GM10266 (cell line): Measurements from ENCODE around the gene ZC3H18.

Experiments used
- DNase-seq: peaks from one replicate; pipeline ENCODE4 v3.0.0; 2012; ENCODE audit errors: extremely low spot score
- TF ChIP-seq, protein P1 (sequence below): IDR thresholded peaks from 2 replicates; pipeline ENCODE4 v1.5.1; 2012; ENCODE audit warnings: mild to moderate bottlenecking, low read depth; ENCODE audit not compliant: control insufficient read depth, insufficient read depth; ENCODE audit errors: missing control alignments

ZC3H18 gene

GRCh38 chr16:88569985-88570690 lies at the start of gene ZC3H18:
Gene ZC3H18, plus strand, starts transcription at chr16:88570403. Its CDS starts 6,721 bp downstream, at chr16:88577124.
- TF ChIP-seq, protein P1, sequence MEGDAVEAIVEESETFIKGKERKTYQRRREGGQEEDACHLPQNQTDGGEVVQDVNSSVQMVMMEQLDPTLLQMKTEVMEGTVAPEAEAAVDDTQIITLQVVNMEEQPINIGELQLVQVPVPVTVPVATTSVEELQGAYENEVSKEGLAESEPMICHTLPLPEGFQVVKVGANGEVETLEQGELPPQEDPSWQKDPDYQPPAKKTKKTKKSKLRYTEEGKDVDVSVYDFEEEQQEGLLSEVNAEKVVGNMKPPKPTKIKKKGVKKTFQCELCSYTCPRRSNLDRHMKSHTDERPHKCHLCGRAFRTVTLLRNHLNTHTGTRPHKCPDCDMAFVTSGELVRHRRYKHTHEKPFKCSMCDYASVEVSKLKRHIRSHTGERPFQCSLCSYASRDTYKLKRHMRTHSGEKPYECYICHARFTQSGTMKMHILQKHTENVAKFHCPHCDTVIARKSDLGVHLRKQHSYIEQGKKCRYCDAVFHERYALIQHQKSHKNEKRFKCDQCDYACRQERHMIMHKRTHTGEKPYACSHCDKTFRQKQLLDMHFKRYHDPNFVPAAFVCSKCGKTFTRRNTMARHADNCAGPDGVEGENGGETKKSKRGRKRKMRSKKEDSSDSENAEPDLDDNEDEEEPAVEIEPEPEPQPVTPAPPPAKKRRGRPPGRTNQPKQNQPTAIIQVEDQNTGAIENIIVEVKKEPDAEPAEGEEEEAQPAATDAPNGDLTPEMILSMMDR, result no peak
- DNase-seq, result peak; percentile 100

DNA sequence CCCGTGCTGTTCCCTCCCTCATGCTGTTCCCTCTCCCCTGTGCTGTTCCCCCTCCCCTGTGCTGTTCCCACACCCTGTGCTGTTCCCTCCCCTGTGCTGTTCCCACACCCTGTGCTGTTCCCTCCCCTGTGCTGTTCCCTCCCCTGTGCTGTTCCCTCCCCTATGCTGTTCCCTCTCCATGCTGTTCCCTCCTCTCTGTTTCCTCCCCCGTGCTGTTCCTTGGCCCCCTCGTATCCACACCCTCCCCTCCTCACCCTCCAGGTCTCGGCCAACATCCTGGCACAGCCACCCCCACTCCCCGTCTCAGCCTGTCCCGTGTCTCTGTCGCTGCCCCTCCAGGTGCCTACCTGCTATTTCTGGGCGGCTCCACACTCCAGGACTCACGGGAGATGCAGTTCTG lies 48.5 kb upstream of the ZC3H18 start:
- TF ChIP-seq, protein P1, result no peak
- DNase-seq, result no peak

DNA sequence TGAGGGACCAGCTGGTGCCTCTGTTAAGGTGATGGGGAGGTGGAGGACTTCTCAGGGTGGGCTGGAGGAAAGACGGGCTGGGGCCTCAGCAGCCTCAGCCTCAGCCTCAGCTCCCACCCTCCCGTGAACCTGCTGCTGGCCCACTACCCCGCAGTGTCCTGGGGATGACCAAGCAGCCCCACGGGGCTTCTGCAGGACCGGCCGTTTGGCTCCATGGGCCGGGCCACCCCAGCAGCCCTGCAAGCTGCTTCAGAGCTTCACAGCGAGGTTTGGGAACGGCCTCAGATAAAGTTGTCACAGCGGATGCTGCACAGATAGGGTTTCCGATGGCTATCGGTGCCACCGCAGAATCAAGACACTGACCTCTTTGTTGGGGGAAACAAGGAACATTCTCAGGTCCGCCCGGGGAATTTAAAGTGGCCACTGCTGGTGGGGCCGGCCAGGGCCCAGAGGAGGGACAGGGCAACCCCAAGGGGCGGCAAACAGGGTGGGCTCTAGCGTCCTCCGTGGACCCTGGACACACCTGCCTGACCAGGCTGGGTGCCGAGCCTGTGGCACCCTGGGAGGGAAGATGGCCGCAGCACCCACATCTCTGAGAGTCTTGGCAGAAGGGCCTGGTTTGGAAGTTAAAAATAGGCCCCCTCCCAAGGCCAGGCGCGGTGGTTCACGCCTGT lies 47.8 kb upstream of the ZC3H18 start:
- TF ChIP-seq, protein P1, result no peak

DNA sequence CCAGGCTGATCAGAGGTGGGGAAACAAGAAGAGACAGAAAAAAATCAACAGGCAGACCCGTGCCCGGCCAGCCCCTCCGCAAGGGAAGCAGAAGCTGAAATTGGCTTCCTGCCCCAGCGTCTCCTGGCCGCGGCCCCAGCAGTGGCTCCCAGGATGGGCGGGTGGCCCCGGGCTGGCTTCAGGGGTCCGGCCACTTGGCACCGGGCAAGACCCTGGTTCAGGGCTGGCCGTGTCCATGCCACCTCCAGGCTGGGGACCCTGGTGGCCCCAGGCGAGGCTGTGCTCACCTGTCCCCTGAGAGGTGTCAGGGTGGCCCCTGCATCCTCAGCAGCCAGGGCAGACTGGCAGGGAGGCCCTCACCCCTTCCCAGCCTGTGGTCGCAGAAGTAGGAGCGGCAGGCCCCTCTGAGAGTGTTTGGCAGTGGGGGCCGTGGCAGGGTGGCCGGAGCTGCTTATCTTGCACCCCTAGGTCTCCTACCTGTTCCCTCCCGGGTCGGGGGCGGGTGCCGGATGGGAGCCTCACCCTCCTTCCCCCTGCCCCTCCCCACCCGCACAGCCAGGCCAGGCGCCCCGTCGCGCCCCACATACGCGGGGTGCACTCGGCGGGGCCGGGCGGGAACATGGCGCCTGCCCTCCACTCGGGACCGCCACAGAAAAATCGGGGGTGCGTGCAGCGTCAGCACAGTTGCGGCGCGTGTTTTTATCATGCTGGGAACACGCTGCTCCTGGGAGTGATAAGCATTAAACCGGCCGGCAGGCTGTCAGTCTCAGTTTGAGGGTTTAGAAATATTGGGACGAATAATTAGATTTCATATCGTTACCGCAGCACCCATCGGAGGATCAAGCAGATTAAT lies 46.7 kb upstream of the ZC3H18 start:
- TF ChIP-seq, protein P1, result no peak
- DNase-seq, result no peak

More for the DNA sequence above, 47.8 kb upstream of the ZC3H18 start:
- DNase-seq, result no peak

DNA sequence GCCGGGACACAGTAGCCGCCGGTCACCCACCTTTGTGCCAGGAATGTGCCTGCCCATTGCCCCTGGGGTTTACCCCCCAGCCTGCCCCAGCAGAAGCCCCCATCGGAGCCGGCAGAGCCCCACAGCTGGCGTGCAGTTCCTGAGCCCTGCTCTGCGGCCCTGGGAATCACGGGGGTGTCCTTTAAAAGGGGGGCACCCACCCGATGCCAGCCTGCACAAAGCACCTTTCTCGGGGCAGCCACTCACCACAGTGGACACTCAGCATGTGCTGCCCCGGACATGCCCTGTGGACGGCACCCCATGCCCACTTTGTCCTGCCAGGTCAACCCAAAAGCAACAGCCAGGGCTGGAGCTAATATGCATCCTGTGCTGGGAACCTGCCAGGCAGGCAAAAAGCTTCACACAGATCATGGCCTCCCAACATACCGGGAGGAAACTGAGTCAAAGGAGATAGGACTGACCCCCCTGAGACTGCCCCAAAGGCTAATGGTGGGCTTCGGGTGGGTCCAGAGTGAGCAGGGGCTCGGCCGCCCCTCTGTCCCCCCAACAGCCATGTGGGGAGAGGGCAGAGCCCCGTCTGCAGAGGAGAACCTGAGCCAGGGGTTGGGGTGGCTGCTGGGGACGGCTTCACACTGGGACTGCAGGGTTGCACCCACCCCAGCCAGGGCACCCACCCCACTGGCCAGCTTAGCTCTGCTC lies 45.8 kb upstream of the ZC3H18 start:
- TF ChIP-seq, protein P1, result no peak
- no peak for DNase-seq

DNA sequence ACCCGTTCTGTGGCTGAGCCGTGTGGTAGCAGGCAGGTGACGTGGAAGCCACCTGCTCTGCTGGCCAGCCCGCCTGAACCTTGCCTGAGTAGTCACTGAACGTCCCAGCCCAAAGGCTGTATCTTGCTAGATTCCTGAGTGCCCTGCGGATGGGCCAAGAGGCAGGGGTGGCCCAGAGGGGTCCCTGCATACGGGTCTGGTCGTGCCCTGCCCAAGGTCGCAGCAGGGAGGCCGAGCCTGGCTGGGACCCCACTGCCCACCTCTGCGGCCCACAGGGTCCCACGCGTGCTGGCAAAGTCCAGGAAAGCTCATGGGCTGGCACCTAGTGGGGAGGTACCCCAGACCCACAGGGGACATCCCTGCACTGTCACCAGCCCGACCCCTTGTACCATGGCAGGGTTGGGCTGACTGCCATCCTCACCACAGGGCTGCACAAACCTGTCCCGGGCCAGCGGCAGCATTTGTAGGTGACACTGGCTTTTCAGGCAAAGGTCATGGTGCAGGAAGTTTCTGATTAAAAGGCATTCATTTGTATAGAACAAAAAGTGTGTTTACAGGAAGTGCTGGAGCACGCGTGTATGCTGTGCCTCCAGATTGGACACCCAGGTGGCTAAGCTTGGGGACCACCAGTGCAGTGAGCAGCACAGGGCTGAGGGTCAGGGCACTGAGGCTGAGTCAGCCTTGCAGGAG lies 45.1 kb upstream of the ZC3H18 start:
- TF ChIP-seq, protein P1, result no peak
- DNase-seq, result no peak
